HG03469 (cell line): ENCODE measurements around the gene FRAS1.
"Not testable (repeated sequence)": the region's sequence is repeated elsewhere in the genome, so short reads cannot be mapped to it uniquely, and the experiment has no call there.

Experiments
- ATAC-seq: cut with Tn5 transposase; IDR thresholded peaks from one replicate; pipeline ENCODE4 v1.9.1; 2021; ENCODE audit warnings: mild to moderate bottlenecking, moderate library complexity, moderate number of reproducible peaks; ENCODE audit not compliant: unreplicated experiment

Gene FRAS1

GRCh38 chr4:78268597-78268996 lies 211.5 kb downstream of the FRAS1 start:
- no peak for ATAC-seq

- ATAC-seq: not testable (repeated sequence)
Observed at GRCh38 chr4:78275450-78275849, 218.3 kb downstream of the FRAS1 start.

GRCh38 chr4:78286281-78286680 lies 229.2 kb downstream of the FRAS1 start:
- no peak for ATAC-seq

GRCh38 chr4:78288327-78288726 lies 231.2 kb downstream of the FRAS1 start:
- no peak for ATAC-seq

- ATAC-seq: no peak
Observed at GRCh38 chr4:78291277-78291676, 234.2 kb downstream of the FRAS1 start.

GRCh38 chr4:78292341-78292740 lies 235.2 kb downstream of the FRAS1 start:
- no peak for ATAC-seq

GRCh38 chr4:78292856-78293255 lies 235.7 kb downstream of the FRAS1 start:
- no peak for ATAC-seq

GRCh38 chr4:78293348-78293747 lies 236.2 kb downstream of the FRAS1 start:
- ATAC-seq: no peak

GRCh38 chr4:78293821-78294301 lies 236.7 kb downstream of the FRAS1 start:
- no peak for ATAC-seq

- no peak for ATAC-seq
Observed at GRCh38 chr4:78296261-78296660, 239.1 kb downstream of the FRAS1 start.

GRCh38 chr4:78297116-78297800 lies 240.1 kb downstream of the FRAS1 start:
- ATAC-seq: peak; percentile 28

GRCh38 chr4:78298618-78299017 lies 241.5 kb downstream of the FRAS1 start:
- ATAC-seq: no peak

- no peak for ATAC-seq
Observed at GRCh38 chr4:78299565-78299972, 242.4 kb downstream of the FRAS1 start.

- ATAC-seq: not testable (repeated sequence)
Observed at GRCh38 chr4:78307263-78307662, 250.1 kb downstream of the FRAS1 start.

- ATAC-seq: no peak
Observed at GRCh38 chr4:78308517-78308916, 251.4 kb downstream of the FRAS1 start.

GRCh38 chr4:78309352-78309751 lies 252.2 kb downstream of the FRAS1 start:
- ATAC-seq: no peak

GRCh38 chr4:78310007-78310739 lies 253.1 kb downstream of the FRAS1 start:
- no peak for ATAC-seq

GRCh38 chr4:78310740-78311115 lies 253.6 kb downstream of the FRAS1 start:
- no peak for ATAC-seq

- ATAC-seq: no peak
Observed at GRCh38 chr4:78311306-78311705, 254.2 kb downstream of the FRAS1 start.

- no peak for ATAC-seq
Observed at GRCh38 chr4:78312989-78313753, 256.0 kb downstream of the FRAS1 start.

GRCh38 chr4:78313754-78314120 lies 256.6 kb downstream of the FRAS1 start:
- no peak for ATAC-seq

- ATAC-seq: no peak
Observed at GRCh38 chr4:78318126-78318525, 261.0 kb downstream of the FRAS1 start.
